ENCODE data around the gene PRICKLE2. TPM values are rescaled to one million over a fixed set of nuclear protein-coding genes. Genes with fewer than 3 reads are reported as not detected.

PRICKLE2 gene
- total RNA-seq, 1 experiment from 2014 or later, result 0.26 TPM

DNA sequence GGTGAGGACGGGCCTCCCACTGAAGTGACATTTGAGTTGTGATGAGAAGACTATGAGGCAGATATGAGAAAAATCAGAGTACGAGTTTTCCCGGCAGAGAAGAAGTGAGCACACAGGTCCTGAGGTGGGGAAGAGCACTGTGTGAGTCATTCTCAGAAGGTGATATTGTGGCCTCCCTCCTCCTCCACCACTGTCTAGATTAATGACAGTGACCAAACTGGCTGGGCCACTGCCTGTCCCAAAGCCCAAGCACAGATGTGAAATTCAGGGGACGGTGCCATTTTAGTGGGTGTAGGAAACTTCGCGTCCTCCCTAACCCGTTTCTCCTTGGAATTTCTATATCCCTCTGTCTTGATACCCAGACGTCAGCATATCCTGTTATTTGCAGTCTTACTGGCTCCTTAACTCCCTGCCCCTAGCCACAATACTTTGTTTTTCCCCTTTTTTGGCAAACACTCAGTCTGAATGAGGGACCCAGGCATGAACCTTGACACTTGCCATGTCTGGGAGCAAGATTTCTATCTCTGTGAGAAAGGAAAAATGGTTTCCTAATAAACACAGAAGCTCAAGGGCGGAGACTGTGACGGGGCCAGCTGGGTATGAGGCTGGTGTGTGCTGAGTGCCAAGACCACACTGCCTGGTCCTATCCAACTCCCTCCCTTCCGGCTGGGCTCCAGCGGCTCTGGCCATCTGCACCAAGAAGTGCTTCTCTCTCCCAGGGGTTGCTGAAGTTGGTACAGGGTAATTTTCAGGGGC lies 15.2 kb downstream of the PRICKLE2 start:
- no peak overlapping the region for H3K4me3 ChIP-seq (ENCODE audit: low read depth in 2 of 2, low read length in 2 of 2)
- no peaks in the 10 kb centered on the region for H3K36me3 ChIP-seq (ENCODE audit: control insufficient read depth, insufficient read depth, low read length)
- in situ Hi-C loops (cut with HindIII; ENCODE audit: low pct_unique_long_range_greater_than_20kb, low sequenced_read_pairs) (no loop called here), intact Hi-C loops (cut with micrococcal nuclease; ENCODE audit: unreplicated experiment) (no loop called here)
- no peaks in the 10 kb centered on the region for H3K27me3 ChIP-seq (ENCODE audit: control insufficient read depth, insufficient read depth, low read length)
- no peaks in the 10 kb centered on the region for H3K4me1 ChIP-seq (ENCODE audit: control insufficient read depth, insufficient read depth, low read length)
- no peak overlapping the region for H3K27ac ChIP-seq (ENCODE audit: low read length)
- H3K9me3 ChIP-seq (ENCODE audit: control insufficient read depth, insufficient read depth, low read depth, low read length), result no peaks in the 10 kb centered on the region
- TF ChIP-seq REST (IDR thresholded peaks at IDR 0.05; ENCODE audit: insufficient read depth in 1 of 2, low read depth in 2 of 2, low read length in 1 of 2) (no peak), SIN3A (IDR thresholded peaks at IDR 0.05; ENCODE audit: borderline replicate concordance, insufficient read depth, low read depth, low read length) (no peak), POLR2AphosphoS5 (IDR thresholded peaks at IDR 0.05; ENCODE audit: low read depth, low read length) (no peak), TCF7L2 (IDR thresholded peaks at IDR 0.05; ENCODE audit: low read depth, low read length) (no peak)
- TF ChIP-seq, protein P1, sequence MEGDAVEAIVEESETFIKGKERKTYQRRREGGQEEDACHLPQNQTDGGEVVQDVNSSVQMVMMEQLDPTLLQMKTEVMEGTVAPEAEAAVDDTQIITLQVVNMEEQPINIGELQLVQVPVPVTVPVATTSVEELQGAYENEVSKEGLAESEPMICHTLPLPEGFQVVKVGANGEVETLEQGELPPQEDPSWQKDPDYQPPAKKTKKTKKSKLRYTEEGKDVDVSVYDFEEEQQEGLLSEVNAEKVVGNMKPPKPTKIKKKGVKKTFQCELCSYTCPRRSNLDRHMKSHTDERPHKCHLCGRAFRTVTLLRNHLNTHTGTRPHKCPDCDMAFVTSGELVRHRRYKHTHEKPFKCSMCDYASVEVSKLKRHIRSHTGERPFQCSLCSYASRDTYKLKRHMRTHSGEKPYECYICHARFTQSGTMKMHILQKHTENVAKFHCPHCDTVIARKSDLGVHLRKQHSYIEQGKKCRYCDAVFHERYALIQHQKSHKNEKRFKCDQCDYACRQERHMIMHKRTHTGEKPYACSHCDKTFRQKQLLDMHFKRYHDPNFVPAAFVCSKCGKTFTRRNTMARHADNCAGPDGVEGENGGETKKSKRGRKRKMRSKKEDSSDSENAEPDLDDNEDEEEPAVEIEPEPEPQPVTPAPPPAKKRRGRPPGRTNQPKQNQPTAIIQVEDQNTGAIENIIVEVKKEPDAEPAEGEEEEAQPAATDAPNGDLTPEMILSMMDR (IDR thresholded peaks at IDR 0.05), result no peak
- BruUV-seq (replicated peaks), result no TSS peak
- POLR2A ChIA-PET, result no interaction called here
- ATAC-seq, result no peak
- DNase-seq (ENCODE audit: low read depth, low spot score), result no peak
- CTCF ChIA-PET, result no interaction called here

DNA sequence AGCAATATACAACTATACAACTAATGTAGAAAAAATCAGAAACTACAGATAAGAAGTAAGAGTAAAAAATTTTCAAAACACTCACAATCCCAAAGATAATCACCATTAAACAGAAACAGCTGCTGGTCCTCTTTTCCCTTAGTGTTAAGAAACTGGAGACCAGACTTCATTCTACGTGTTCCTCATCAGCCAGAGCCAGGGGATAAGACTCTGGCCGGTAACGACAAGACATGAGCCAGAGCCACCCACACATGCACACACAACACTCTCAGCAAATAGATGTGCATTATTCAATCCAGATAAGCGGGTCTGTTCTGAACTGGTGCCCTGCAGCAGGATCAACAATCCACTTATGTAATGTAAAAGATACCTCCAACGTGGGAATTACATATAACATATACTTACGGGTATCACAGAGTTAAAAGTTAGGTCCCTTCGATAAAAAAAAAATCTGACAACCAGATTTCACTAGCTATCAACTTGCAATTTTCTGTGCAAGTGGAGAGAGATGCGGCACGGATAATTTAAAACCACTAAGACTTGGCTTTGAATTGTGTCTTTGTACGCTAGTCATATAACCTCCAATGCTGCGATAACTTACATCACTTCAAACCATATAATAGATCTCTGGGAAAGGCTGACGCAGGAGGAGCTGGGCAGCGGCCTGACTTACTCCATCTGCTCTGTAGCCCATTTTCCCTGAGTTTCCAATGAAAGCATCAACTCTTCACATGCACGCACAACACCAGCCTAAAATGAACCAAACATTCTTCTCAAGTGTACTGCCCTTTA lies 17.8 kb downstream of the PRICKLE2 start:
- Histone ChIP-seq H3K9me3 (ENCODE audit: control insufficient read depth, insufficient read depth, low read depth, low read length) (no peaks in the 10 kb centered on the region), H3K4me1 (ENCODE audit: control insufficient read depth, insufficient read depth, low read length) (no peaks in the 10 kb centered on the region), H3K27me3 (ENCODE audit: control insufficient read depth, insufficient read depth, low read length) (no peaks in the 10 kb centered on the region), H3K36me3 (ENCODE audit: control insufficient read depth, insufficient read depth, low read length) (no peaks in the 10 kb centered on the region), H3K4me3 (ENCODE audit: low read depth in 2 of 2, low read length in 2 of 2) (no peak overlapping the region), H3K27ac (ENCODE audit: low read length) (no peak overlapping the region)
- DNase-seq (ENCODE audit: low read depth, low spot score) (no peak), ATAC-seq (no peak)
- TF ChIP-seq TCF7L2 (IDR thresholded peaks at IDR 0.05; ENCODE audit: low read depth, low read length), result no peak
- TF ChIP-seq, protein P1 (IDR thresholded peaks at IDR 0.05), result no peak
- TF ChIP-seq REST (IDR thresholded peaks at IDR 0.05; ENCODE audit: insufficient read depth in 1 of 2, low read depth in 2 of 2, low read length in 1 of 2), result no peak
- no peak for TF ChIP-seq POLR2AphosphoS5 (IDR thresholded peaks at IDR 0.05; ENCODE audit: low read depth, low read length)
- no peak for TF ChIP-seq SIN3A (IDR thresholded peaks at IDR 0.05; ENCODE audit: borderline replicate concordance, insufficient read depth, low read depth, low read length)
- no TSS peak for BruUV-seq (replicated peaks)
- ChIA-PET CTCF (no interaction called here), POLR2A (no interaction called here)
- intact Hi-C loops (cut with micrococcal nuclease; ENCODE audit: unreplicated experiment), result no loop called here
- in situ Hi-C loops (cut with HindIII; ENCODE audit: low pct_unique_long_range_greater_than_20kb, low sequenced_read_pairs), result no loop called here
